Esophagus muscularis mucosa (tissue), 4 donors: ENCODE measurements around the gene BMI1. TPM values are rescaled to one million over a fixed set of nuclear protein-coding genes. Genes with fewer than 3 reads are reported as not detected.

ENCODE experiments used
- DNase-seq: peaks from one replicate; pipeline ENCODE4 v3.0.0-alpha.2; 2017; ENCODE audit errors: extremely low spot score
- H3K27ac ChIP-seq, 4 donors: fragments of 200-600 bp; sonication (generic); replicated peaks in 1 of 4; 1 replicate in 3 of 4; 2 replicates in 1 of 4; pipeline ENCODE4 v1.5.1; 2016 to 2019; ENCODE audit warnings: mild to moderate bottlenecking in 1 of 4
- H3K27me3 ChIP-seq, 4 donors: fragments of 200-600 bp; sonication (generic); one replicate each; pipeline versions ENCODE4 v1.5.1 to v1.6.0; 2016 to 2019
- H3K36me3 ChIP-seq, 4 donors: fragments of 200-600 bp; sonication (generic); one replicate each; pipeline ENCODE4 v1.5.1; 2016 to 2019
- H3K4me1 ChIP-seq, 4 donors: fragments of 200-600 bp; sonication (generic); one replicate each; pipeline ENCODE4 v1.5.1; 2016 to 2019
- H3K4me3 ChIP-seq, 4 donors: fragments of 200-600 bp; sonication (generic); 1 replicate in 2 of 4; 2 replicates in 2 of 4; pipeline ENCODE4 v1.5.1; 2016 to 2019; ENCODE audit warnings: mild to moderate bottlenecking in 4 of 4, moderate library complexity in 1 of 4
- H3K9me3 ChIP-seq, 4 donors: fragments of 200-600 bp; sonication (generic); 1 replicate in 3 of 4; 2 replicates in 1 of 4; pipeline ENCODE4 v1.5.1; 2016 to 2019
- CTCF ChIP-seq, 3 experiments: fragments of 200-600 bp in 2 of 3; fragments of 450-650 bp in 1 of 3; sonication (generic) in 2 of 3; IDR thresholded peaks; one replicate each; pipeline ENCODE4 v1.5.1; 2017 to 2019; ENCODE audit warnings: antibody characterized with exemption in 3 of 3, mild to moderate bottlenecking in 2 of 3, moderate library complexity in 1 of 3
- EP300 ChIP-seq: sonication (generic); formaldehyde crosslinking; IDR thresholded peaks from one replicate; pipeline ENCODE4 v1.6.1; 2017; ENCODE audit warnings: antibody characterized with exemption
- POLR2A ChIP-seq: fragments of 450-650 bp; IDR thresholded peaks from one replicate; pipeline ENCODE4 v1.6.1; 2017; ENCODE audit warnings: antibody characterized with exemption, moderate library complexity, mild to moderate bottlenecking, low read depth
- POLR2AphosphoS5 ChIP-seq, 2 donors: sonication (generic); formaldehyde crosslinking; IDR thresholded peaks; one replicate each; pipeline ENCODE4 v1.6.1; 2017; ENCODE audit warnings: antibody characterized with exemption in 2 of 2
- WGBS: methylation state at CpG from one replicate; pipeline ENCODE4 v1.1.5; 2018; 5-methylcytosine and 5-hydroxymethylcytosine counted together
- intact Hi-C: fragments of 100-400 bp; cut with DNase I; formaldehyde crosslinking; loops from one replicate; pipeline ENCODE4 v1.15.1; 2023
- total RNA-seq, 4 donors: library from RNA; depleted of rRNA; stranded (reverse); fragments of >200 nt; gene quantifications; one replicate each; pipeline versions ENCODE4 v1.1.0 to v1.2.1, GENCODE V29; 2016

The BMI1 gene
- 100 to 1,000 TPM in 2 of 4 donors, 10 to 100 TPM in 2; 74.4 to 106 (median 89.4) TPM for total RNA-seq

- peak; percentile 97 for DNase-seq
- no peaks in the 10 kb centered on the region for H3K36me3 ChIP-seq
- WGBS: 0% methylated on average over 2 of the region's 85 CpGs
- H3K27ac ChIP-seq: peak within 1 kb of the TSS; percentile 96 to 99 (median 98)
- H3K9me3 ChIP-seq: no peaks in the 10 kb centered on the region
- intact Hi-C loops: loop anchor here (5.0 to 10.0 kb wide), 3 partner anchors 68 to 394 kb away; partner anchors contain the start of gene PIP4K2A
- H3K4me3 ChIP-seq: peak within 1 kb of the TSS; percentile 90 to 99 (median 92)
- peaks cover 52 to 70% (median 63%) of the 10 kb centered on the region in 4 donors for H3K4me1 ChIP-seq
- H3K27me3 ChIP-seq: no peaks in the 10 kb centered on the region
- TF ChIP-seq POLR2AphosphoS5 (IDR thresholded peaks at IDR 0.05): no peak
- TF ChIP-seq EP300: no peak
- no peak for TF ChIP-seq POLR2A
- no peak for TF ChIP-seq CTCF (IDR thresholded peaks at IDR 0.05)
Measured at GRCh38 chr10:22320591-22321155, at the start of gene BMI1. Gene BMI1, plus strand, starts transcription at chr10:22321099. Its CDS starts 5,351 bp downstream, at chr10:22326450.

GRCh38 chr10:22271786-22272185, 49.1 kb upstream of the BMI1 start:
- DNase-seq: no peak
- intact Hi-C loops: no loop called here
- Histone ChIP-seq H3K9me3 (no peaks in the 10 kb centered on the region), H3K36me3 (no peaks in the 10 kb centered on the region), H3K4me1 (no peaks in the 10 kb centered on the region), H3K4me3 (no peak overlapping the region), H3K27ac (no peak overlapping the region), H3K27me3 (no peaks in the 10 kb centered on the region)
- TF ChIP-seq EP300 (no peak), POLR2A (no peak), POLR2AphosphoS5 (IDR thresholded peaks at IDR 0.05) (no peak), CTCF (IDR thresholded peaks at IDR 0.05) (no peak)
- 80% methylated on average over 5 of the region's 6 CpGs for WGBS

GRCh38 chr10:22278441-22278782, 42.5 kb upstream of the BMI1 start:
- Histone ChIP-seq H3K4me1 (no peaks in the 10 kb centered on the region), H3K4me3 (no peak overlapping the region), H3K27me3 (peaks cover 0 to 6% (median 0%) of the 10 kb centered on the region in 4 donors), H3K36me3 (no peaks in the 10 kb centered on the region), H3K27ac (no peak overlapping the region), H3K9me3 (no peaks in the 10 kb centered on the region)
- DNase-seq: no peak
- WGBS: 98% methylated on average over 4 of the region's 4 CpGs
- TF ChIP-seq EP300: no peak
- intact Hi-C loops: no loop called here

DNA sequence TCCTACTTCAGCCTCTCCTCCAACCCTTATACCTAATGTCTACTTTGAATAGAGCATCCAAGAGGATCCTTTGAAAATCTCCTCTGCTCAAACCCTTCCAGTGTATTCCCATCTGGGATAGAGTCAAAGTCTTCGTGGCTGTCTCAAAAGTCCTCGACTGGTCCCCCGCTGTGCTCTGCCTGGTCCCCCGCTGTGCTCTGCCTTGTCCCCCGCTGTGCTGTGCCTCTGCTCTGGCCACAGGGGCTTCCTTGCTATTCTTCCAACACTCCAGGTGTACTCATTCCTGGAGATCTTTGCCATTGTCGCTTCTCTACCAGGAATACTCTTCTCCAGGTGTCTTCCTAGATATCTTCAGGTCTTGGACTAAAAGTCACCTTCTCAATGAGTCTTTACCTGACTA, 40.8 kb upstream of the BMI1 start:
- no peak for TF ChIP-seq POLR2A
- no peak for TF ChIP-seq CTCF (IDR thresholded peaks at IDR 0.05)
- no peak for TF ChIP-seq POLR2AphosphoS5 (IDR thresholded peaks at IDR 0.05)
- TF ChIP-seq EP300: no peak
- no peaks in the 10 kb centered on the region for H3K36me3 ChIP-seq
- no peaks in the 10 kb centered on the region for H3K4me1 ChIP-seq
- H3K4me3 ChIP-seq: no peak overlapping the region
- H3K27me3 ChIP-seq: peaks cover 0 to 6% (median 0%) of the 10 kb centered on the region in 4 donors
- 49% methylated on average over 6 of the region's 6 CpGs for WGBS
- no peaks in the 10 kb centered on the region for H3K9me3 ChIP-seq
- no peak for DNase-seq
- no peak overlapping the region for H3K27ac ChIP-seq
- intact Hi-C loops: no loop called here

- H3K9me3 ChIP-seq: no peaks in the 10 kb centered on the region
- H3K4me3 ChIP-seq: no peak overlapping the region
- DNase-seq: peak; percentile 31
- peaks cover 0 to 5% (median 0%) of the 10 kb centered on the region in 4 donors for H3K27me3 ChIP-seq
- TF ChIP-seq CTCF (IDR thresholded peaks at IDR 0.05): no peak
- no peak for TF ChIP-seq EP300
- no peak for TF ChIP-seq POLR2AphosphoS5 (IDR thresholded peaks at IDR 0.05)
- no peak for TF ChIP-seq POLR2A
- 95% methylated on average over 3 of the region's 3 CpGs for WGBS
- H3K36me3 ChIP-seq: no peaks in the 10 kb centered on the region
- intact Hi-C loops: no loop called here
- no peaks in the 10 kb centered on the region for H3K4me1 ChIP-seq
- H3K27ac ChIP-seq: no peak overlapping the region
Measured at GRCh38 chr10:22285130-22285529, 35.8 kb upstream of the BMI1 start.
